Measurements from ENCODE around the gene IGF2BP3.
A peak's percentile ranks its signal among the peaks of the same experiment; 100 is the strongest.

The IGF2BP3 gene

DNA sequence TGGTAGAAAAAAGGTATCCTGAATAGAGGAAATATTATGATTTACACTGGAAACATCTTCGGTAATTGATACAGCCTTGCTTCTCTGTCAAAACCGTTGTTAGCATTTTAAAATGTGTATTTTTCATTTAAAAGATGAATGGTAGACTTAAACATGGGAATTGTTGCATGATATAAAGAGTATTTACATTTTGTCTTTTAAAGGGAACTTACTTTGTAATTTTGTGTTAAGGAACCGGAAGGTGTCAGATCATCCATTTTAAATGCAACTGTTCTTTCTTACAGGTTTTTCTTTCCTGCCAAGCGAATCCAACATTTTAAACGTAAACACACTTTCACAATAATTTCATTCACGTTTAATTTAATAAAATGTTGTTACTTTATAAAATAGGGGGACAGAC, 1.8 kb upstream of the IGF2BP3 start:
- DNase-seq (ENCODE audit: low spot score), result no peak

- peak; percentile 88 for DNase-seq (ENCODE audit: low spot score)
Measured at GRCh38 chr7:23471106-23471859, 992 bp upstream of the IGF2BP3 start.

DNA sequence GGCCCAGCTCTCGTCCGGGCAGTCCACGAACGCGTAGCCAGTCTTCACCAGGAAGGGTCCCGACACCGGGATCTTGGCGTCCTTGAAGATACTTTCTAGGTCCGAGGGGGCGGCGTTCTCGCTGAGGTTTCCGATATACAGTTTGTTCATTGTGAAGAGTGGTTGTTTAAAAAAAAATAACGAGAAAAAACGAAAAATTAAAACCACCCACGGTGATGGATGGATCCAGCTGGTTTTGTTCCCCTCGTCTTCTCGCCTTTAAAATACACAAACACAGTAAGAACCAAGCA, 385 bp downstream of the IGF2BP3 start:
- DNase-seq (ENCODE audit: low spot score), result no peak

- DNase-seq (ENCODE audit: low spot score), result peak; percentile 64
Measured at GRCh38 chr7:23469150-23469960, 936 bp downstream of the IGF2BP3 start.

DNA sequence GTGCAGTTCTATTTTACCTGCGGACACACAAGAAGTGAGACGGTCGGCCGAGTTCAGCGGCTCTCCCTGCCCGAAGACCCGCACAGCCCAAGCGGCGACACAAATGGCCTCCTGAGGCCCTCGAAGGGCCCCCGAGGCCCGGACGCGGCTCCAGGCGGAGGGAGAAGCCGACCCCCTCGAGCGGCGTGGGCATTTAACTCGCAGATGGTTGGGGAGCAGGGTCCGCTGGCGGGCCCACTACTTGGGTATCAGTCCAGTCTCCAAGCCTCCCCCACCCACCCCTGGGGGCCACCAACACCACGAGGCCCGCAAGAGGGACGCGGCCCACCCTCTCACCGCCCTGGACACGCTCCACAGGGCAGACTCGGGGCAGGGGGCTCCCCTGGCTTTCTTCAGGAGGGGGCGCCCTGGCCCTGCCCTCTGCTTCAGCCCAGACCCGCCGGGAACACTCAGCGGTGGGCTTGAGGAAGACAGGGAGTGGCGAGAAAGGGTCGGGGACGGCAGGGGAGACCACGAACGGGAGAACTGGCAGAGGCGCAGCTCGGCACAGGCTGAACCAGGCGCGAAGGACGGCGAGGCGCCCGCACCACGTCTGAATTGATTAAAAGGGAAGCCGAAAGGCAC, 1.7 kb downstream of the IGF2BP3 start:
- no peak for DNase-seq (ENCODE audit: low spot score)

DNA sequence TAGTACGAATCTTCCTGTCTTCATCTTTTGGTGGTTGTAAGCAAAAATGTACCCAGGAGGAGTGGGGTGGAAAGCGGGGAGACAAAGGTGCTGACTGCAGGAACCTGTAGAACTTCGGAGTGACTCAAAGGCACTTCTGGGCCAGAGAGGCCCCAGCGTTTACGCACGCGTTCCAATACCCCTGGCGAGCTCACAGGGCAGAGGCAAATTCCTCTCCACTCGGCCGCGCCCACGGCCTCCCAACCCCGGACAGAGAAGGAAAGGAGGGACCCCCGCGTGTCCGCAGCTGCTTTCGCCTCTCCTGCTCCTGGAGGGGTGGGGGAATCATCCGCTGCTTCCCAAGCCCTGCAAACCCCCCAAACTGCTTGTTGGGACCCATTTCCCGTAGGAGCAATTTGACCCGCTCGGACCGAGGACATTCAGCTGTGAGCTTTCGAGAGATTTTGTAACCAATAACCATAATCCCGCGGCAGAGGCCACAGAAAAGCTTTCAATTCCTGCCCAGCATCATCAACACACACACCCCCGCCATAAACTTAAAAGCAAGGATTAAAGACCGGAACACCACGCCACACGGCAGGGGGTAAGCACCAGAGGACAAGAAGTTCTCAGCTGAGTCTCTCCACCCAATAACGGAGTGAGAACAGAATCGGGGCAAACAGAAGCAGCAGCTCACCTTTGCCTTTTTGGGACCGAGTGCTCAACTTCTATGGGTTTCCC, 2.3 kb downstream of the IGF2BP3 start:
- DNase-seq (ENCODE audit: low spot score), result no peak

DNA sequence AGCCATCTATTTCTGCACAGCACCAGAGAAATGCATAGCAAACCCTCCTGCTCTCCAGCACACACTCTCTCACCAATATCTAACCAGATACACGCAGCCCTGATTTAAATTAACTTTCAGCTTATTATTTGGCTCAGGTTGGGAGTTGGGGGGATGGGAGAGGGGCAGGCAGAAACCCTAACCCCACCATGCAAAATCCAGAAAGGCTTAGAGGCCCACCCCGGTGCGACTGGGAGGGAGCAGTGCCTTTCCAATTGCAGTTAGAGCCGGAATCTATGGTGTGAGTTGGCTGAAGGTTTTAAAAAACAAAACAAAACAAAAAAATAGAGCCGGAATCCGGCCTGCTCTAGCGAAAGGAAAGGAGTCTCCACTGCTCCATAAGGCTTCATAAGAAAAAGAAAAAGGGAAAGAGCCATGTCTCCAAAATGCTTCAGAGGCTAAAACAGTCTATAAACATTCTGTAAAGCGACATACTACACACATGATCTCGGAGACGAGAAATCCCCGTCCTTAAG, 2.9 kb downstream of the IGF2BP3 start:
- no peak for DNase-seq (ENCODE audit: low spot score)

DNA sequence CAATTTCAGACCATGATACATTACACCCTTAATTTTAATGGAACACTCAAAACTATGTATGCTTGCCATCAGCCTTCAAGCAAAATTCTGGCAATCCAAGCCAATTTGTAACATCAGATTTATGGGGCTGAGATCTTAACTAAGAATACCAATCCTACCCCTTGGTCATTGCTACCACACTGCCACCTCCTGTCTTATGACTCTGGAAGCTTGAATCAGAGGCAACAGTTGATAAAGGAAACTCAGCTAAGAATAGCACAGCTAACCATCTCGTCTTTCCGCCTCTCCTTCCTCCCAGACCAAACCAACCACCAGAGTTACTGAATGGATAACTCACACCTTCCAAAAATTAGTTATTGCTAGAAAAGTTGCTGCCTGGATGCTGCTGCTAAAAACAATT, 7.4 kb downstream of the IGF2BP3 start:
- DNase-seq (ENCODE audit: low spot score), result no peak

- DNase-seq (ENCODE audit: low spot score), result no peak
Measured at GRCh38 chr7:23458044-23458443, 12.2 kb downstream of the IGF2BP3 start.

DNA sequence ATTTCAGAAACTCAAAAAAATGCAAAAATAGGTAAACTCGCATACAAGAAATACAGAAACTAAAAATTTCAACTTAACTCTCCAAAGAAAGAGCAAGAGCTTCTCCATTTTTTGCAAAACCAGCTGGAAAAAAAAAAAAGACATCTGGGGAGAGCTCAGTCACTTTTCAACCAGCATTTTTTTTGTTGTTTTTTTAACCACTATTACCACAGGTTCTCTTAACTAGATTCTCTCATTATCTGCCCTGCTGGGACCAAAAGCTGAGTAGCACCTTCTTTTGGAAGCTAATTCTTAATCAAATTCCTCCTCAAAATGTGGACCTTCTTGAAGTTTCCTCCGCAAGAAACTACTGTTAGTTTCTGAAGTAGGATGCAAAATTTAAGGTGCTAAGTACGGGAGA, 14.2 kb downstream of the IGF2BP3 start:
- DNase-seq (ENCODE audit: low spot score), result no peak

DNA sequence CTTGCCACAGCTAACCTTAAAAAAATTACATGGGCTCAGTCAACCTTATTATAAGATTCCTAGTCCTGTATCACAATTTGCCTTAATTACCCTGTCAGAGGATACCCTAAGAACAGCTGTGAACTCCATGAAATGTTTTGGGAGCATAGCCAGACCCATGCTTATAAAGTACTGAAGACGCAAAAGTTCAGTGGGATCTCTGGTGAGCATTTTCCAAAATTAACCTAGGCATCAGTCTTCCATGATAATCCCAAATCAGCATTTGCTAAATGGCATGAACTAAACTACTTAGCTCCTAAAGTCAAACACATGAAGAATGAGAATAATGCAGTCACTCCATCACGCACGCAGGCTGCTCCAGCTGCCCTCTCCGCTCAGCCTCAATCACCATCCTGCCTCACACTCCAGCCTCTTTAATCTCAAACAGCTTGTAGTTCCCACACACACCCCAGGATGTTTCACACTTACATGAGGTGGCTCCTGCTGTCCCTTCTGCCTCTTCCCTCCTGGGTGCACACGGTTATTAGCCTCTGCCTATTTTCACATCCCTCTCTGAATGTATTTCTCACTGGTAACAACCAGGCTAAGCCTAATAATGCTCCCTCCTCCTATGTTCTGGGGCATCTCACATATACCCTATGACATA, 15.3 kb downstream of the IGF2BP3 start:
- DNase-seq (ENCODE audit: low spot score), result peak; percentile 64

- no peak for DNase-seq (ENCODE audit: low spot score)
Measured at GRCh38 chr7:23450518-23450917, 19.8 kb downstream of the IGF2BP3 start.

DNA sequence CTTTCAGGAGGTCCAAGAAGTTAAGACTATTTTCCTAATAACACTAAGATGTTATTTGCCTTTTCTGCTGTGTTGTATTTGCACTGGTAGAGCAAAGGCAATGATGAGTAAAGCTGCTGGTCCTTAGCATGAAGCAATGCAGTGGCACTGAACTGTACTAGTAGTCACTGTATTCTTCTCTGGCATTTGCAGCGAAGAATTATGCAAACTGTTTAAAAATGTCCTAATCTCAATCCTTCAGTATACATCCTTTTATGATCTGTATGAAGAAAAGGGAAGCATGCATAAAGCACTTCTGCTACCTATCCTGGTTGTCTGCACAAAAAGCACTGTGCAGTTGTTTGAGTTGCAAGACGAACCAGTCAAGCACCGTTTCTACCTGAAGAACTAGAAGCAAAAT, 20.4 kb downstream of the IGF2BP3 start:
- DNase-seq (ENCODE audit: low spot score), result no peak

DNA sequence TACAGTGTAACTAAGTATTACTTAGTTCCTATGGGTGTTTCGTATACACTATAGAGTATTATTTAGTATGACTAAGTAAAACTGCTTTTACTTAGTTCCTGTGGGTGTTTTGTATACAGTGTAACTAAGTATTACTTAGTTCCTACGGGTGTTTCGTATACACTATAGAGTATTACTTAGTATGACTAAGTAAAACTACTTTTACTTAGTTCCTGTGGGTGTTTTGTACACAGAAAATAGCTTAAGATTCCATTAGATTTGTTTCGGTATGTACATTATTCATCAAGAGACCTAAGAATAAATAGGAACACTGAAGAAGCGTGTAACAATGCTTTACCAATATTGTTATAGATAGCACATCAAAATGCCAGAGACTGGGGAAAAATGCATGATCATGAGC, 25.0 kb downstream of the IGF2BP3 start:
- no peak for DNase-seq (ENCODE audit: low spot score)

- DNase-seq (ENCODE audit: low spot score), result no peak
Measured at GRCh38 chr7:23443974-23444373, 26.3 kb downstream of the IGF2BP3 start.

- no peak for DNase-seq (ENCODE audit: low spot score)
Measured at GRCh38 chr7:23438171-23438570, 32.1 kb downstream of the IGF2BP3 start.

GRCh38 chr7:23434147-23434917, 36.0 kb downstream of the IGF2BP3 start:
- DNase-seq (ENCODE audit: low spot score), result no peak

DNA sequence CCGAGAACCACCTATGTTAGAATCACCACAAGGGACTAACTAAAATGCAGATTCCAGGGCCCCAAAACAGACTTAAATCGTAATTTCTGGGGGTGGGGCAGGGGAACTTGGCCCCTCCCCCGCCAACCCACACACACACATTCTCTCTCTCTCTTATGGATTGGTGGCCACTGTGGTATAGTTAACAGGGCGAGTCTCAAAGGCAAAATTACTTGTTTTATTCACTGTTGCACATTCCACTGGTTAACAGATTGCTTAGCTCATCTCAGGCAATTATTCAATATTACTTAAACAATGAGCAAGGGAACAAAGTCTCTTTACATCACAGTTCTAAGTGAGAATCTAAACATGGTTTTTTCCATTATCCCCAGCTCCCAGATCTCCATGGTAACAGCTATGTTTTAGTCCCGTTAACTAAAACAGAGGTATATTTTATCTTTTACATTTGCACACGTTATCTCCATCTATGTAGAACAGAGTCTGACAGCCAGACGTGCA, 38.5 kb downstream of the IGF2BP3 start:
- no peak for DNase-seq (ENCODE audit: low spot score)

DNA sequence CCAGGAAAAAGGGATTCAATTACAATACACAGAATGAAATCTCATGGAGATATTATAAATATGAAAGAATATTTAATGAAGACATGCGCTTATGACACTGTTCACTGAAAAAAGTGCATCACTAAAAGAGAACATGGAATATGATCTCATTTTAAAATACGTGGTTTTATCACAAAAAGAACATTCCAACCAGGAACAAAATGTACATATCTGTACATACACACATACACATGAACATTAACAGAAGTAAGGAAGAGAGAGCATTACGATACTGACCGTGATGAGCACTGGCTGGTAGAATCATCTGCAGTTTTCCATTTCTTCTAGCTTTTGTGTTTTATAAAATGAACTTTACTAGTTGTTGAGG, 39.4 kb downstream of the IGF2BP3 start:
- no peak for DNase-seq (ENCODE audit: low spot score)

GRCh38 chr7:23426876-23427275, 43.4 kb downstream of the IGF2BP3 start:
- DNase-seq (ENCODE audit: low spot score), result no peak

- DNase-seq (ENCODE audit: low spot score), result no peak
Measured at GRCh38 chr7:23422909-23423308, 47.4 kb downstream of the IGF2BP3 start.
